Keratinocyte (primary cell): Measurements from ENCODE around the gene CFAP90. TPM values are rescaled to one million over a fixed set of nuclear protein-coding genes. Genes with fewer than 3 reads are reported as not detected.

Source experiments
- DNase-seq: peaks from one replicate; pipeline ENCODE4 v3.0.0-alpha.2; 2011; ENCODE audit warnings: low read depth, missing footprints, low spot score
- FAIRE-seq: peaks from 2 replicates; lab custom pipeline; 2011; peaks lifted over from hg19 to GRCh38; lab: Jason Lieb, UNC
- H2AFZ ChIP-seq: 2 replicates; pipeline ENCODE4 v1.6.0; 2012; ENCODE audit warnings: low read length, control low read depth, inconsistent platforms; ENCODE audit not compliant: control insufficient read depth
- H3K27ac ChIP-seq: 2 replicates; pipeline ENCODE4 v1.5.1; 2011; ENCODE audit warnings: low read length; ENCODE audit not compliant: control insufficient read depth, insufficient read depth
- H3K27me3 ChIP-seq: 3 replicates; pipeline ENCODE4 v1.6.0; 2011; ENCODE audit warnings: low read length; ENCODE audit not compliant: control insufficient read depth, insufficient read depth; ENCODE audit errors: extremely low read depth
- H3K36me3 ChIP-seq, 2 experiments: 2 replicates in 1 of 2; 3 replicates in 1 of 2; pipeline ENCODE4 v1.5.1; 2011; ENCODE audit warnings: low read length in 2 of 2, mild to moderate bottlenecking in 1 of 2; ENCODE audit not compliant: control insufficient read depth in 2 of 2, insufficient read depth in 2 of 2; ENCODE audit errors: extremely low read depth in 1 of 2
- H3K4me1 ChIP-seq: 3 replicates; pipeline ENCODE4 v1.5.1; 2011; ENCODE audit warnings: low read length; ENCODE audit not compliant: control insufficient read depth, insufficient read depth; ENCODE audit errors: extremely low read depth
- H3K4me2 ChIP-seq: 3 replicates; pipeline ENCODE4 v1.6.0; 2011; ENCODE audit warnings: low read depth, low read length; ENCODE audit not compliant: control insufficient read depth, insufficient read depth; ENCODE audit errors: extremely low read depth
- H3K4me3 ChIP-seq, 3 experiments: fragments of 200-600 bp in 1 of 3; sonication (generic) in 1 of 3; 2 replicates in 2 of 3; 3 replicates in 1 of 3; pipeline ENCODE4 v1.5.1; 2011 to 2016; ENCODE audit warnings: low read length in 3 of 3, mild to moderate bottlenecking in 3 of 3, control low read depth in 2 of 3, inconsistent platforms in 1 of 3, low read depth in 1 of 3, mixed read lengths in 1 of 3, mixed run types in 1 of 3, moderate library complexity in 1 of 3; ENCODE audit not compliant: control insufficient read depth in 2 of 3, insufficient read depth in 2 of 3; ENCODE audit errors: extremely low read depth in 1 of 3
- H3K79me2 ChIP-seq: 2 replicates; pipeline ENCODE4 v1.6.0; 2012; ENCODE audit warnings: low read length; ENCODE audit not compliant: control insufficient read depth, insufficient read depth
- H3K9ac ChIP-seq: 3 replicates; pipeline ENCODE4 v1.6.0; 2011; ENCODE audit warnings: low read length; ENCODE audit not compliant: control insufficient read depth, insufficient read depth; ENCODE audit errors: extremely low read depth
- H3K9me1 ChIP-seq: 3 replicates; pipeline ENCODE4 v1.6.0; 2011; ENCODE audit warnings: low read length; ENCODE audit not compliant: control insufficient read depth, insufficient read depth; ENCODE audit errors: extremely low read depth
- H3K9me3 ChIP-seq: 2 replicates; pipeline ENCODE4 v1.5.1; 2012; ENCODE audit warnings: low read depth, low read length; ENCODE audit not compliant: control insufficient read depth
- H4K20me1 ChIP-seq: 3 replicates; pipeline ENCODE4 v1.6.0; 2011; ENCODE audit warnings: low read length; ENCODE audit not compliant: control insufficient read depth, insufficient read depth; ENCODE audit errors: extremely low read depth
- CTCF ChIP-seq, 3 experiments: IDR thresholded peaks in 1 of 3; conservative IDR thresholded peaks in 1 of 3; optimal IDR thresholded peaks in 1 of 3; 2 replicates in 2 of 3; 3 replicates in 1 of 3; pipeline versions ENCODE3 to v1.5.1; 2011; ENCODE audit warnings: low read length in 3 of 3, mild to moderate bottlenecking in 3 of 3, moderate library complexity in 2 of 3, control low read depth in 1 of 3, inconsistent platforms in 1 of 3; ENCODE audit not compliant: insufficient read depth in 2 of 3; ENCODE audit errors: extremely low read depth in 1 of 3
- EZH2 ChIP-seq: IDR thresholded peaks from one replicate; pipeline ENCODE4 v1.6.1; 2012; ENCODE audit warnings: inconsistent platforms, mild to moderate bottlenecking, low read length, moderate library complexity
- dilution Hi-C: fragments of 300-500 bp; cut with MboI; formaldehyde crosslinking; loops from one replicate; pipeline ENCODE4 v1.7.0; 2020; ENCODE audit warnings: low sequenced_read_pairs; ENCODE audit not compliant: extremely low pct_ligation_motif_present
- polyA plus RNA-seq, 5 experiments: library from polyadenylated mRNA; depleted of rRNA in 3 of 5; stranded (reverse) in 3 of 5; stranded (forward) in 1 of 5; unstranded in 1 of 5; fragments of >200 nt; gene quantifications; 1 replicate in 1 of 5; 2 replicates in 3 of 5; 3 replicates in 1 of 5; pipeline versions ENCODE4 v1.2.1 to v1.2.3, GENCODE V29; 2011 to 2012; ENCODE audit warnings: missing spikeins in 2 of 5, low read depth in 1 of 5, low replicate concordance in 1 of 5

The CFAP90 gene
- polyA plus RNA-seq, 1 donor (not counting 4 experiments of a cell fraction or from before 2014, with no cell fraction given): not detected

- Histone ChIP-seq H2AFZ (no peak overlapping the region), H3K9me3 (no peaks in the 10 kb centered on the region), H3K4me2 (no peak overlapping the region), H3K79me2 (no peaks in the 10 kb centered on the region), H3K27ac (no peak overlapping the region), H3K9ac (no peak overlapping the region), H3K36me3 (no peaks in the 10 kb centered on the region), H3K27me3 (no peaks in the 10 kb centered on the region), H3K9me1 (no peaks in the 10 kb centered on the region), H4K20me1 (no peaks in the 10 kb centered on the region), H3K4me3 (no peak overlapping the region), H3K4me1 (no peaks in the 10 kb centered on the region)
- dilution Hi-C loops: no loop called here
- DNase-seq (no peak), FAIRE-seq (no peak)
- TF ChIP-seq EZH2 (no peak), CTCF (optimal IDR thresholded peaks at IDR 0.05 in 1 of 3, IDR thresholded peaks at IDR 0.05 in 1 of 3, conservative IDR thresholded peaks at IDR 0.05 in 1 of 3; ENCODE audit: extremely low read depth in 1 of 3, insufficient read depth in 2 of 3, low read length in 3 of 3) (no peak)
These were observed 16.0 kb downstream of the CFAP90 start for GRCh38 chr5:7834982-7835381.

GRCh38 chr5:7828269-7828668 is 22.7 kb downstream of the CFAP90 start:
- TF ChIP-seq EZH2: no peak
- TF ChIP-seq CTCF (optimal IDR thresholded peaks at IDR 0.05 in 1 of 3, IDR thresholded peaks at IDR 0.05 in 1 of 3, conservative IDR thresholded peaks at IDR 0.05 in 1 of 3; ENCODE audit: extremely low read depth in 1 of 3, insufficient read depth in 2 of 3, low read length in 3 of 3): no peak
- DNase-seq (no peak), FAIRE-seq (no peak)
- no peak overlapping the region for H3K27ac ChIP-seq
- H3K27me3 ChIP-seq: no peaks in the 10 kb centered on the region
- H2AFZ ChIP-seq: no peak overlapping the region
- H3K9me1 ChIP-seq: no peaks in the 10 kb centered on the region
- dilution Hi-C loops: no loop called here
- no peak overlapping the region for H3K4me3 ChIP-seq
- H3K4me1 ChIP-seq: no peaks in the 10 kb centered on the region
- no peak overlapping the region for H3K4me2 ChIP-seq
- no peak overlapping the region for H3K9ac ChIP-seq
- H4K20me1 ChIP-seq: no peaks in the 10 kb centered on the region
- H3K79me2 ChIP-seq: no peaks in the 10 kb centered on the region
- no peaks in the 10 kb centered on the region for H3K9me3 ChIP-seq
- H3K36me3 ChIP-seq: no peaks in the 10 kb centered on the region
